HepG2 (cell line): Measurements from ENCODE around the gene PTPN2. TPM values are rescaled to one million over a fixed set of nuclear protein-coding genes. Genes with fewer than 3 reads are reported as not detected.

Experiments
- ATAC-seq: fragments of 200-7000 bp; cut with Tn5 transposase; 3 replicates; pipeline ENCODE4 v1.9.1; 2020; ENCODE audit warnings: mild to moderate bottlenecking, moderate library complexity
- BruUV-seq: library from RNA; stranded (reverse); fragments of 400-500 nt; replicated peaks from 2 replicates; lab custom pipeline; 2021; lab: Mats Ljungman, UMichigan
- CTCF ChIA-PET: fragments of 300-600 bp; formaldehyde crosslinking; extraction: SDS; loops from one replicate; lab custom pipeline; 2021; ENCODE audit warnings: low total read pairs, inconsistent platforms, low intra/inter-chr PET ratio; lab: Yijun Ruan, JAX
- POLR2A ChIA-PET: fragments of 350-600 bp; sonication (Branson Sonifier 250); formaldehyde crosslinking; loops from one replicate; lab custom pipeline; 2020; ENCODE audit warnings: antibody characterized with exemption, inconsistent platforms; lab: Yijun Ruan, JAX
- DNase-seq: peaks from one replicate; pipeline ENCODE4 v3.0.0-alpha.2; 2015; ENCODE audit warnings: low spot score
- FAIRE-seq: peaks from 3 replicates; lab custom pipeline; 2011; peaks lifted over from hg19 to GRCh38; lab: Jason Lieb, UNC
- H2AFZ ChIP-seq: one replicate; pipeline ENCODE4 v1.6.1; 2011; ENCODE audit warnings: low read length, inconsistent platforms
- H3K27ac ChIP-seq: fragments of 300-600 bp; 3 replicates; pipeline ENCODE4 v1.8.0; 2011; ENCODE audit warnings: mixed run types, mild to moderate bottlenecking, mixed read lengths, low read length, inconsistent platforms; ENCODE audit not compliant: insufficient read depth; ENCODE audit errors: extremely low read length
- H3K27me3 ChIP-seq, 2 experiments: fragments of 200-600 bp in 1 of 2; 2 replicates in 1 of 2; 3 replicates in 1 of 2; pipeline versions ENCODE4 v1.6.0 to v1.8.0; 2011; ENCODE audit warnings: low read length in 2 of 2, mild to moderate bottlenecking in 2 of 2, moderate library complexity in 2 of 2, inconsistent platforms in 1 of 2; ENCODE audit not compliant: insufficient read depth in 2 of 2, control insufficient read depth in 1 of 2
- H3K36me3 ChIP-seq, 2 experiments: fragments of 200-600 bp in 1 of 2; replicated peaks in 1 of 2; 2 replicates in 1 of 2; 3 replicates in 1 of 2; pipeline versions ENCODE4 v1.5.1 to v1.8.0; 2011; ENCODE audit warnings: low read length in 2 of 2, inconsistent platforms in 1 of 2; ENCODE audit not compliant: insufficient read depth in 2 of 2, control insufficient read depth in 1 of 2
- H3K4me1 ChIP-seq: 2 replicates; pipeline ENCODE4 v1.5.1; 2012; ENCODE audit warnings: low read length, inconsistent platforms; ENCODE audit not compliant: insufficient read depth
- H3K4me2 ChIP-seq: 2 replicates; pipeline ENCODE4 v1.6.0; 2011; ENCODE audit warnings: low read depth, low read length, inconsistent platforms
- H3K4me3 ChIP-seq, 3 experiments: fragments of 200-600 bp in 1 of 3; sonication (generic), shearing (Covaris generic) in 1 of 3; replicated peaks in 1 of 3; 2 replicates each; pipeline ENCODE4 v1.5.1; 2011 to 2016; ENCODE audit warnings: low read length in 3 of 3, inconsistent platforms in 2 of 3, low read depth in 2 of 3, mild to moderate bottlenecking in 2 of 3, control low read depth in 1 of 3, mixed read lengths in 1 of 3; ENCODE audit not compliant: insufficient read depth in 1 of 3
- H3K79me2 ChIP-seq: one replicate; pipeline ENCODE4 v1.6.1; 2011; ENCODE audit warnings: low read length, inconsistent platforms; ENCODE audit not compliant: insufficient read depth
- H3K9ac ChIP-seq: 2 replicates; pipeline ENCODE4 v1.6.0; 2011; ENCODE audit warnings: mild to moderate bottlenecking, low read depth, low read length, inconsistent platforms; ENCODE audit not compliant: insufficient read depth
- H3K9me3 ChIP-seq: 2 replicates; pipeline ENCODE4 v1.5.1; 2012; ENCODE audit warnings: mild to moderate bottlenecking, low read length
- H4K20me1 ChIP-seq: 2 replicates; pipeline ENCODE4 v1.6.0; 2011; ENCODE audit warnings: inconsistent platforms, mild to moderate bottlenecking, low read length, moderate library complexity; ENCODE audit not compliant: insufficient read depth
- ARID5B ChIP-seq: IDR thresholded peaks from 2 replicates; pipeline ENCODE4 v1.4.0; 2020; ENCODE audit warnings: mild to moderate bottlenecking, missing genetic modification reagents
- KLF11 ChIP-seq: IDR thresholded peaks from 2 replicates; pipeline ENCODE4 v1.6.1; 2016; ENCODE audit warnings: missing compliant biosample characterization
- KMT2A ChIP-seq: sonication (generic); formaldehyde crosslinking; IDR thresholded peaks from 2 replicates; pipeline ENCODE4 v1.4.0; 2020; ENCODE audit warnings: missing genetic modification reagents
- WGBS: methylation state at CpG from one replicate; pipeline ENCODE4 v1.1.6; 2017; ENCODE audit warnings: low lambda C conversion rate; 5-methylcytosine and 5-hydroxymethylcytosine counted together
- in situ Hi-C: cut with HindIII; loops from 2 replicates; pipeline ENCODE4 v1.10.0; 2017; ENCODE audit warnings: low pct_unique_long_range_greater_than_20kb; ENCODE audit not compliant: extremely low pct_ligation_motif_present
- intact Hi-C: fragments of 100-400 bp; cut with micrococcal nuclease; formaldehyde crosslinking; loops from one replicate; pipeline ENCODE4 v1.10.0; 2022; ENCODE audit not compliant: unreplicated experiment
- polyA plus RNA-seq, 8 experiments: library from polyadenylated mRNA; depleted of rRNA in 3 of 8; stranded (reverse) in 7 of 8; unstranded in 1 of 8; fragments of >200 nt; fragmentation: Illumina TruSeq in 4 of 8; extraction: Trizol in 4 of 8; gene quantifications; 2 replicates each; pipeline versions ENCODE4 v1.2.1 to v1.2.3, GENCODE V29; 2011 to 2016; ENCODE audit warnings: low read depth in 4 of 8, missing spikeins in 1 of 8, mixed read lengths in 1 of 8; ENCODE audit not compliant: insufficient read depth in 1 of 8
- total RNA-seq, 5 experiments: library from RNA; depleted of rRNA; stranded (reverse); fragments of >200 nt; fragmentation: Illumina TruSeq; extraction: Trizol; gene quantifications; 2 replicates each; pipeline ENCODE4 v1.2.3, GENCODE V29; 2016; ENCODE audit warnings: low read depth in 1 of 5
- TF ChIP-seq, protein P1 (sequence below): IDR thresholded peaks from 2 replicates; pipeline ENCODE4 v1.6.1; 2016; ENCODE audit warnings: missing genetic modification reagents, missing compliant biosample characterization

Gene PTPN2
- total and polyA plus RNA-seq, 2 of the 13 experiments (the other 11 are each of a cell fraction or from before 2014, with no cell fraction given), result 24.9 to 41.5 TPM

GRCh38 chr18:12929477-12930083, 45.5 kb upstream of the PTPN2 start (continued):
- TF ChIP-seq, protein P1, sequence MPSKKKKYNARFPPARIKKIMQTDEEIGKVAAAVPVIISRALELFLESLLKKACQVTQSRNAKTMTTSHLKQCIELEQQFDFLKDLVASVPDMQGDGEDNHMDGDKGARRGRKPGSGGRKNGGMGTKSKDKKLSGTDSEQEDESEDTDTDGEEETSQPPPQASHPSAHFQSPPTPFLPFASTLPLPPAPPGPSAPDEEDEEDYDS, result no peak

- Histone ChIP-seq H3K4me1 (peaks cover 59% of the 10 kb centered on the region), H3K27ac (no peak overlapping the region), H3K36me3 (no peaks in the 10 kb centered on the region), H3K27me3 (no peaks in the 10 kb centered on the region), H2AFZ (no peak overlapping the region), H3K4me3 (no peak overlapping the region), H3K9me3 (no peaks in the 10 kb centered on the region), H3K4me2 (no peak overlapping the region), H4K20me1 (no peaks in the 10 kb centered on the region), H3K79me2 (no peaks in the 10 kb centered on the region), H3K9ac (no peak overlapping the region)
- no TSS peak for BruUV-seq
- WGBS, result 73% methylated on average over 5 of the region's 5 CpGs
- in situ Hi-C loops, result loop anchor here (25.0 kb wide), 1 partner anchor 541 kb away; the partner anchor contains the start of gene AFG3L2
- CTCF ChIA-PET, result no interaction called here
- no peak for ATAC-seq
- DNase-seq, result no peak
- intact Hi-C loops, result no loop called here
- FAIRE-seq, result no peak
- POLR2A ChIA-PET, result no interaction called here
- TF ChIP-seq ARID5B (CRISPR knock-in tag) (no peak), KLF11 (CRISPR knock-in tag) (no peak), KMT2A (CRISPR knock-in tag) (no peak)
Measured at GRCh38 chr18:12928641-12929040, 44.6 kb upstream of the PTPN2 start.
